Spleen (tissue), 7 donors: ENCODE data around the gene P2RX4.

Experiments
- CTCF ChIP-seq, 11 experiments: fragments of 200-600 bp in 7 of 11; fragments of 450-650 bp in 4 of 11; sonication (generic) in 4 of 11; IDR thresholded peaks in 8 of 11; conservative IDR thresholded peaks in 3 of 11; 1 replicate in 7 of 11; 2 replicates in 4 of 11; pipeline versions ENCODE4 v1.4.0 to v1.8.0; 2016 to 2021; ENCODE audit warnings: antibody characterized with exemption in 11 of 11, inconsistent platforms in 4 of 11, mild to moderate bottlenecking in 1 of 11
- POLR2A ChIP-seq, 3 donors: fragments of 450-650 bp; IDR thresholded peaks; one replicate each; pipeline ENCODE4 v1.5.1; 2017; ENCODE audit warnings: antibody characterized with exemption in 3 of 3, mild to moderate bottlenecking in 1 of 3
- POLR2AphosphoS5 ChIP-seq, 3 donors: sonication (generic); formaldehyde crosslinking; IDR thresholded peaks; one replicate each; pipeline ENCODE4 v1.5.1; 2017; ENCODE audit warnings: antibody characterized with exemption in 3 of 3
- donor health status: DM: no; HTN: no; CAD: no; lungs with moderate emphysema.
- donor health status: DM: no; HTN: no; CAD: no.
- donor health status: DM: no; HTN: no; CAD: no.

GRCh38 chr12:121245951-121246350 lies 36.0 kb downstream of the P2RX4 start:
- TF ChIP-seq POLR2A (IDR thresholded peaks at IDR 0.05) (no peak), CTCF (IDR thresholded peaks at IDR 0.05 in 8 of 11, conservative IDR thresholded peaks at IDR 0.05 in 3 of 11) (no peak), POLR2AphosphoS5 (IDR thresholded peaks at IDR 0.05) (no peak)
